Activated T-cell treated with anti-CD3 and anti-CD28 coated beads, Interleukin-2, amount 50 U/mL, for 4 hours (primary cell): ENCODE data around the gene PRG2. TPM values are rescaled to one million over a fixed set of nuclear protein-coding genes. Genes with fewer than 3 reads are reported as not detected.

Experiments
- ATAC-seq, 2 donors: fragments of 200-7000 bp; cut with Tn5 transposase; one replicate each; pipeline ENCODE4 v1.10.0; 2021
- DNase-seq: peaks from one replicate; pipeline ENCODE4 v3.0.0-alpha.2; 2020
- H3K27me3 Mint-ChIP-seq: one replicate; pipeline ENCODE4 v1.8.0; 2021; ENCODE audit warnings: low read depth, mixed read lengths
- H3K36me3 Mint-ChIP-seq: one replicate; pipeline ENCODE4 v1.8.0; 2022; ENCODE audit warnings: mixed read lengths; ENCODE audit not compliant: insufficient read depth
- H3K4me1 Mint-ChIP-seq: one replicate; pipeline ENCODE4 v1.8.0; 2021; ENCODE audit warnings: low read depth, mixed read lengths
- H3K4me3 Mint-ChIP-seq: one replicate; pipeline ENCODE4 v1.8.0; 2021; ENCODE audit warnings: mild to moderate bottlenecking, moderate library complexity, mixed read lengths
- H3K9me3 Mint-ChIP-seq: one replicate; pipeline ENCODE4 v1.8.0; 2021; ENCODE audit warnings: mixed read lengths
- total RNA-seq, 3 donors: library from RNA; stranded (reverse); gene quantifications; one replicate each; pipeline ENCODE4 v1.2.1, GENCODE V29; 2021

Gene PRG2
- total RNA-seq, 3 donors from 2014 or later, result 1.8 to 2.7 (median 2.5) TPM

DNA sequence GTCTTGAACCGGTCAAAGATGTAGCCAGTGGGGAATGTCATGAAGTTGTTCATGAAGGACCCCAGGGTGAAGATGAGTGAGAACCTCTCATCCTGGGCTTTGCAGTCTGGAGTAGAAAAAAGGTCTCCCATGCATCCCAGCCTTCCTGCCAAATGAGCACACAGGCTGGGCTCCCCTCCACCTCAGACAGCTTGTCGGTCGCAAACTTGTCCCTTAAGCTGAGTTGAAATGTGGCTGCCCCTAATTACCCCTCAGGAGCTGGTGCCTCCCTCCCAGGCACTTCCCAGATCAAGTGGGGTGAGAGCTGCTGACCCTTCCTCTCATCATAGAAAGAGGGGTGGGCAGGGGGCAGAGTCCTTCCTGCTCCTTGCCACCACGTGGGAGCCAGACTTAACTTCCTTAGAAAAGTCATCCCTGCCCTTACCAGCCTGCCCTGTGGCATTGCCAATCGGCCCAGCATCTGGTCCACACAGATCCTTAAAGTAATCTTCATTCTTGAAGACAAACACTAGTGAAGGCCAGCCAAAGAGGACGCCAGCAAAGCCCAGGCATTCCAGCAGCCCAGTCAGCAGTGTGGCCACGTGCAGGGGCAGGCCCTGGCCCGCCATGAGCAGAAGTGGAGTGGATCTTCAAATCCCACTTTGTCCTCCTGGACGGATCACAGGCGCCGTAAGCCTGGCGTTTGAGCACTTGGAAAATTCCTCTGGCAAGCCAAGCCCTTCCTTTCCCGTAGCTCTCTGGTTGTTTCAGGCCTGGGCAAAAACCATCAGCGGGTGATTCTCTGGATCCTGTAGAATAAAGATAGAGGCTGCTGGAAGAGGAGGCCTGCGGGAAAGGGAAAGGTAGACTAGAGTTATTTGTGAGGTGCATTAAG is 35.4 kb upstream of the PRG2 start:
- Mint-ChIP-seq H3K9me3 (no peaks in the 10 kb centered on the region), H3K27me3 (no peaks in the 10 kb centered on the region), H3K4me3 (peak overlapping the region; percentile 90), H3K4me1 (peaks cover 51% of the 10 kb centered on the region), H3K36me3 (peaks cover 49% of the 10 kb centered on the region)
- DNase-seq (no peak), ATAC-seq (no peak)

GRCh38 chr11:57424792-57425564 is 34.5 kb upstream of the PRG2 start:
- peaks cover 53% of the 10 kb centered on the region for H3K4me1 Mint-ChIP-seq
- peak; percentile 90 to 91 for ATAC-seq
- no peaks in the 10 kb centered on the region for H3K27me3 Mint-ChIP-seq
- peak; percentile 85 for DNase-seq
- peak overlapping the region; percentile 90 for H3K4me3 Mint-ChIP-seq
- H3K9me3 Mint-ChIP-seq, result no peaks in the 10 kb centered on the region
- H3K36me3 Mint-ChIP-seq, result peaks cover 55% of the 10 kb centered on the region

DNA sequence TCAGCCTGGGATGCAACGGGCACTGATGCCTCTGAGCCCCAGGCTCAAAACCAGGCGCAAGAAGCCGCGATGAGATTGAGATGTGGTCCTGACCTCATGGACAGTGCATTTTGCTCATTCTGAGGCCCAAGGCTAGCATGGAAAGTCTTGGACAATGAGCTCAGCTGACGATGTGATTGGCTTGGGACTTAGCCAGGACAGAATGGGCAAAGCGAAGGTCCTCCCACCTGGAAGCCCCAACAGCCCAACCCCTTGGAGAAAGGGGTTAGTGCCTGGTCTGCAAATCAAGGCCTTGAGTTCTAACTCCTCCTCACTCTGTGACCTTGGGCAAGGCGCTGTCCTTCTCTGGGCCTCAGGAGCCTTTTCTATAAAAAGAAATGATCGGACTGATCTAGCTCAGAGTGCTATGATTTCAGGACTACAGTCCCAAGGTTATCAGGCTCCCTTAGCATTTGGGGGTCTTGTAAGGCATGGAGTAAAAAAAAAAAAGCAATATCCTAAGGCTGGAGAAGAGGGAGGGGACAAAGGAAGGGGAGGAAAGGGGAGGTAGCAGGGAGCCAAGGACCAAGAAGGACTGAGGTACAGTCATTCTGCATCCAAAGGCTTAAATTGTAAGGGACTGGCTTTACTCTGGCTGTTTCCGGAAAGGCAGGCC is 33.8 kb upstream of the PRG2 start:
- H3K4me1 Mint-ChIP-seq, result peaks cover 53% of the 10 kb centered on the region
- DNase-seq (no peak), ATAC-seq (no peak)
- H3K4me3 Mint-ChIP-seq, result peak overlapping the region; percentile 90
- H3K9me3 Mint-ChIP-seq, result no peaks in the 10 kb centered on the region
- H3K36me3 Mint-ChIP-seq, result peaks cover 58% of the 10 kb centered on the region
- no peaks in the 10 kb centered on the region for H3K27me3 Mint-ChIP-seq

GRCh38 chr11:57422669-57423068 is 32.2 kb upstream of the PRG2 start:
- Mint-ChIP-seq H3K36me3 (peaks cover 68% of the 10 kb centered on the region), H3K4me1 (peaks cover 51% of the 10 kb centered on the region), H3K9me3 (no peaks in the 10 kb centered on the region), H3K4me3 (peak overlapping the region; percentile 90), H3K27me3 (no peaks in the 10 kb centered on the region)
- DNase-seq, result no peak
- no peak for ATAC-seq

GRCh38 chr11:57421805-57422204 is 31.4 kb upstream of the PRG2 start:
- Mint-ChIP-seq H3K9me3 (no peaks in the 10 kb centered on the region), H3K4me3 (no peak overlapping the region), H3K36me3 (peaks cover 77% of the 10 kb centered on the region), H3K4me1 (peaks cover 44% of the 10 kb centered on the region), H3K27me3 (no peaks in the 10 kb centered on the region)
- no peak for ATAC-seq
- no peak for DNase-seq

DNA sequence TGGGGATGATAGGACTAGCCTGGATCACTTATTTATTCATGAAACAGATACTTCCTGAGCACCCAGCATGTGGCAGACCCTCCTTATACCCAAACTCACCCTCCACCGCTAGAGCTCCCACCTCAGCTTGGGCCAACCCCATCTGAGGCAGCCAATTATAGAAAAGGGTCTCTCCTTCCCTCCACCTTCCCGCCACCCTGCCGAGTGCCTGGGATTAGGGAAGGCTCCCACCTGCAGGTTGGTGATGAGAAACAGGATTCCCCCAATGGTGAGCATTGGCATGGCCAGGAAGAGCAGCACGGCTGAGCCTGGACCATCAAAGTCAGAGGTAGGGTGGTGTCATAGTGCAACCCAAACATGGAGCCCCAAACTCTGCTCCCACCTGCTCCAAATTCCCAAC is 30.6 kb upstream of the PRG2 start:
- ATAC-seq, result no peak
- no peak overlapping the region for H3K4me3 Mint-ChIP-seq

GRCh38 chr11:57419146-57419545 is 28.7 kb upstream of the PRG2 start:
- ATAC-seq, result no peak
- Mint-ChIP-seq H3K9me3 (no peaks in the 10 kb centered on the region), H3K4me1 (peaks cover 31% of the 10 kb centered on the region), H3K4me3 (no peak overlapping the region), H3K36me3 (peaks cover 77% of the 10 kb centered on the region), H3K27me3 (no peaks in the 10 kb centered on the region)
- no peak for DNase-seq

More for the DNA sequence above, 30.6 kb upstream of the PRG2 start:
- Mint-ChIP-seq H3K36me3 (peaks cover 76% of the 10 kb centered on the region), H3K9me3 (no peaks in the 10 kb centered on the region), H3K27me3 (no peaks in the 10 kb centered on the region), H3K4me1 (peaks cover 38% of the 10 kb centered on the region)
- no peak for DNase-seq

GRCh38 chr11:57418131-57418530 is 27.7 kb upstream of the PRG2 start:
- DNase-seq (no peak), ATAC-seq (no peak)
- Mint-ChIP-seq H3K4me3 (no peak overlapping the region), H3K27me3 (no peaks in the 10 kb centered on the region), H3K9me3 (no peaks in the 10 kb centered on the region), H3K36me3 (peaks cover 81% of the 10 kb centered on the region), H3K4me1 (peaks cover 33% of the 10 kb centered on the region)

- H3K4me3 Mint-ChIP-seq, result no peak overlapping the region
- H3K9me3 Mint-ChIP-seq, result no peaks in the 10 kb centered on the region
- no peaks in the 10 kb centered on the region for H3K27me3 Mint-ChIP-seq
- peaks cover 23% of the 10 kb centered on the region for H3K4me1 Mint-ChIP-seq
- no peak for ATAC-seq
- no peak for DNase-seq
- peaks cover 75% of the 10 kb centered on the region for H3K36me3 Mint-ChIP-seq
These were observed 26.6 kb upstream of the PRG2 start for GRCh38 chr11:57417056-57417455.

GRCh38 chr11:57416436-57416835 is 26.0 kb upstream of the PRG2 start:
- no peak for ATAC-seq
- H3K4me3 Mint-ChIP-seq, result no peak overlapping the region
- H3K9me3 Mint-ChIP-seq, result no peaks in the 10 kb centered on the region
- H3K27me3 Mint-ChIP-seq, result no peaks in the 10 kb centered on the region
- peaks cover 17% of the 10 kb centered on the region for H3K4me1 Mint-ChIP-seq
- peaks cover 73% of the 10 kb centered on the region for H3K36me3 Mint-ChIP-seq
- DNase-seq, result no peak

DNA sequence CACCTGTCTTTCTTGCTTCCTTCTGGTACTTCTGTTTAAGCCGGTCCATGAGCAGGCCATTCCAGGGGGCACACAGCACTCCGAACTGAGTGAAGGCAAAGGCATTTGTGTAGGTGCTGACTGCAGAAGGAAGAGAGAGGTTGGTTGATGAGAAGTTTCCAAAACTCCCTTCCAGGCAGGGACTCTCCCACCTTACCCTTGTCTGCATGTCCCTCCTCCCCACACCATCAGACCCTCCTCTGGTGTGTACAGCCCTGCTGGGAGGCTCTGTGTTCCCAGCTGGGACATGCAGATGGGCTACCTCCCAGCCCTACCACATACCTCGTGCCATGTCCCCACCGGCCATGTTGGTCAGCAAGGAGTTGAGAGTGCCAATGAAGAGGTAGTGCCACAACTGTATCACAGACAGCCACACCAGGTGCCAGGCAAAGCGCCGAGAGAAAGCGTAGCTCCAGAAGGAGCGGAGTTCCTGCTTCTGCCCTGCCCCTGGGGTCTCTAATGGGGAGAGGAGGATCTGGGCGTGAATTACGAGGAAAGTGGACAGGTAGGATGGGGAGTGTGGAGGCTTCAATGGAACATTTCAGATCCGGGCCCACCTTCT is 24.3 kb upstream of the PRG2 start:
- peaks cover 21% of the 10 kb centered on the region for H3K4me1 Mint-ChIP-seq
- ATAC-seq, result no peak
- H3K36me3 Mint-ChIP-seq, result peaks cover 70% of the 10 kb centered on the region
- H3K4me3 Mint-ChIP-seq, result no peak overlapping the region
- DNase-seq, result no peak
- no peaks in the 10 kb centered on the region for H3K9me3 Mint-ChIP-seq
- H3K27me3 Mint-ChIP-seq, result no peaks in the 10 kb centered on the region

GRCh38 chr11:57413681-57414080 is 23.2 kb upstream of the PRG2 start:
- Mint-ChIP-seq H3K27me3 (no peaks in the 10 kb centered on the region), H3K4me1 (peaks cover 21% of the 10 kb centered on the region), H3K4me3 (no peak overlapping the region), H3K9me3 (no peaks in the 10 kb centered on the region), H3K36me3 (peaks cover 70% of the 10 kb centered on the region)
- ATAC-seq (no peak), DNase-seq (no peak)

DNA sequence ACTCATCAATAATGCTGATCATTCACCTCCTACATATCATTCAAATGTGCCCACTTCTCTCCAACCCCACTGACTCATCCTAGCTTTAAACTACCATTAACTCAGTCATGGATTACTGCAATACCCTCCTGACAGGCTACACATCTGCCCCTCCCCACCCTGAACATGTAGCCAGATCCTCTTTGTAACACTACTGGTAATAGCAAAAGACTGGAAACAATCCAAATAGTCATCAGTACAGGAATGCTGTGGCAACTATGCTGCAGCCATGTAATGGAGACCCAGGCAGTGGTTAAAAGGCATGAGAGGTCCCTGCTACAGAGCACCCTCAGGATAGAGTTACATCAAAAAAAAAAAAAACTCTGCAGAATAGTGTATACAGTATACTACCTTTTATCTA is 19.8 kb upstream of the PRG2 start:
- H3K27me3 Mint-ChIP-seq, result no peaks in the 10 kb centered on the region
- peaks cover 45% of the 10 kb centered on the region for H3K4me1 Mint-ChIP-seq
- peaks cover 71% of the 10 kb centered on the region for H3K36me3 Mint-ChIP-seq
- ATAC-seq, result no peak
- no peaks in the 10 kb centered on the region for H3K9me3 Mint-ChIP-seq
- H3K4me3 Mint-ChIP-seq, result no peak overlapping the region
- DNase-seq, result no peak
